Measurements from ENCODE around the gene PPFIA2. TPM values are rescaled to one million over a fixed set of nuclear protein-coding genes. Genes with fewer than 3 reads are reported as not detected.
A peak's percentile ranks its signal among the peaks of the same experiment; 100 is the strongest.

PPFIA2 gene
- polyA plus RNA-seq, 3 donors: not detected

DNA sequence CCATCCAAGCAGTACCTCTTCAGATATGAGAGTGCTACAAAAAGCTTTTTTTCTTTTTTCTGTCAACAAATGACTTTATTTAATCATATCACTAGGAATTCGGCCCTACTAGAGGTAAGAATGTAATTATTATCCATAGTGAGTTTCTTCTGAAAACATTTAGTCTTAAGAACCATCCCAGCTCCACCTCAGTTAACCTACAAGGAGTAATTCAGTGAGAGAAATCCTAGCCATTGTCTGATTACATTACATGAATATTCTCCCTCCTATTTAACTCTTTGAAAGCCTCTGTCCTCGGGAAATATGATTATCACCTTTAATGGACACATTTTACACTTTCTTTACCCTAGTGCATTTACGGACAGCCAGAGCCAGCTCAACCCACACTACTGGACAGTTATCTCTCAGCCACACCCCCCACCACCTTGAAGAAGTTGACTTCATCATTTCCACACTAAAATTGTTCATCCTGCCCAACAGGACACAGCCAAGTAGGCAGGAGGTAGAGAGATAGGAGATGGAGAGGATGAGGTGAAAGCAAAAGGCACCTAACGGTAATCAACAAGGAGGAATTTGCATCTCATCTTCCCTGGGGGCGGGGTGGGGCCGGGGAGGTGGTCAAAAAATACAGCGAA, 1.3 kb downstream of the PPFIA2 start:
- Histone ChIP-seq H3K9me3 (replicated peaks in 1 of 2; ENCODE audit: control insufficient read depth in 1 of 2, insufficient read depth in 1 of 2, low read length in 2 of 2) (peaks cover 0 to 15% of the 10 kb centered on the region in 2 donors), H3K79me2 (ENCODE audit: insufficient read depth, low read length) (no peaks in the 10 kb centered on the region), H3K9ac (ENCODE audit: insufficient read depth, low read length, poor library complexity, severe bottlenecking) (no peak overlapping the region), H3K27me3 (ENCODE audit: control insufficient read depth in 2 of 2, insufficient read depth in 2 of 2, low read length in 2 of 2) (peaks cover 35 to 55% of the 10 kb centered on the region in 2 donors), H3K4me2 (replicated peaks; ENCODE audit: extremely low read depth, low read length, poor library complexity, severe bottlenecking) (no peak overlapping the region), H3K4me1 (ENCODE audit: control insufficient read depth in 1 of 2, insufficient read depth in 2 of 2, low read length in 2 of 2) (peaks cover 0 to 5% of the 10 kb centered on the region in 2 donors), H3K4me3 (replicated peaks in 1 of 3; ENCODE audit: low read depth in 2 of 3, low read length in 3 of 3) (no peak overlapping the region), H2AFZ (ENCODE audit: insufficient read depth, low read depth, low read length, poor library complexity, severe bottlenecking) (no peak overlapping the region), H3K27ac (ENCODE audit: low read depth in 1 of 2, low read length in 2 of 2) (no peak overlapping the region), H3K36me3 (replicated peaks in 1 of 2; ENCODE audit: control insufficient read depth in 1 of 2, insufficient read depth in 2 of 2, low read length in 2 of 2) (no peaks in the 10 kb centered on the region), H4K20me1 (ENCODE audit: insufficient read depth, low read length) (no peaks in the 10 kb centered on the region)
- Mint-ChIP-seq H3K4me3 (peak overlapping the region in 1 of 2 donors; percentile 18), H3K36me3 (no peaks in the 10 kb centered on the region), H3K4me1 (peaks cover 3% of the 10 kb centered on the region), H3K9me3 (peaks cover 0 to 7% (median 1%) of the 10 kb centered on the region in 7 donors), H3K27me3 (ENCODE audit: low read depth in 3 of 3) (peaks cover 30 to 48% (median 39%) of the 10 kb centered on the region in 3 donors), H3K27ac (no peak overlapping the region)
- WGBS (ENCODE audit: insufficient coverage): 25% methylated on average over 6 of the region's 7 CpGs
- no peak for DNase-seq
- TF ChIP-seq, protein P1, sequence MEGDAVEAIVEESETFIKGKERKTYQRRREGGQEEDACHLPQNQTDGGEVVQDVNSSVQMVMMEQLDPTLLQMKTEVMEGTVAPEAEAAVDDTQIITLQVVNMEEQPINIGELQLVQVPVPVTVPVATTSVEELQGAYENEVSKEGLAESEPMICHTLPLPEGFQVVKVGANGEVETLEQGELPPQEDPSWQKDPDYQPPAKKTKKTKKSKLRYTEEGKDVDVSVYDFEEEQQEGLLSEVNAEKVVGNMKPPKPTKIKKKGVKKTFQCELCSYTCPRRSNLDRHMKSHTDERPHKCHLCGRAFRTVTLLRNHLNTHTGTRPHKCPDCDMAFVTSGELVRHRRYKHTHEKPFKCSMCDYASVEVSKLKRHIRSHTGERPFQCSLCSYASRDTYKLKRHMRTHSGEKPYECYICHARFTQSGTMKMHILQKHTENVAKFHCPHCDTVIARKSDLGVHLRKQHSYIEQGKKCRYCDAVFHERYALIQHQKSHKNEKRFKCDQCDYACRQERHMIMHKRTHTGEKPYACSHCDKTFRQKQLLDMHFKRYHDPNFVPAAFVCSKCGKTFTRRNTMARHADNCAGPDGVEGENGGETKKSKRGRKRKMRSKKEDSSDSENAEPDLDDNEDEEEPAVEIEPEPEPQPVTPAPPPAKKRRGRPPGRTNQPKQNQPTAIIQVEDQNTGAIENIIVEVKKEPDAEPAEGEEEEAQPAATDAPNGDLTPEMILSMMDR (IDR thresholded peaks at IDR 0.05): no peak
- intact Hi-C loops (cut with micrococcal nuclease): no loop called here

DNA sequence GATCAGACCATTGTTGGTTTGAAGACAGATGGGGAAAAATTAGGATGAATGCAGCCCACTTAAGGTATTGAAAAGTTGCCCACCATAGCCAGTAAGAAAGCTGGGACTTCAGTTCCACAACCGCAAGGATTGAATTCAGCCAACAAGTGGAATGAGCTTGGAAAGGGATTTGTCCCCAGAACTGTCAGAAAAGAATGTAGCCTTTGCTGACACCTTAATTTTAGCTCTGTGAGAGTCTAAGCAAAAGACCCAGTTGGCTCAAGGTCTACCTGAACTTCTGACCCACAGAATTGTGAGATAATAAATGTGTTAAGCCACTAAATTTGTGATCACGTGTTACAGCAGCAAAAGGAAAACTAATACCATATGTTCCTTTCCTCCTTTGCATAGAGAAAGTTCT, 29.4 kb downstream of the PPFIA2 start:
- no peaks in the 10 kb centered on the region for H3K4me1 ChIP-seq (ENCODE audit: control insufficient read depth in 1 of 2, insufficient read depth in 2 of 2, low read length in 2 of 2)
- TF ChIP-seq, protein P1 (IDR thresholded peaks at IDR 0.05): no peak
- H3K9ac ChIP-seq (ENCODE audit: insufficient read depth, low read length, poor library complexity, severe bottlenecking): no peak overlapping the region
- Mint-ChIP-seq H3K4me3 (no peak overlapping the region), H3K9me3 (peaks cover 0 to 2% (median 0%) of the 10 kb centered on the region in 7 donors), H3K27ac (no peak overlapping the region), H3K27me3 (ENCODE audit: low read depth in 3 of 3) (peaks cover 0 to 1% (median 0%) of the 10 kb centered on the region in 3 donors), H3K4me1 (no peaks in the 10 kb centered on the region), H3K36me3 (no peaks in the 10 kb centered on the region)
- no peak overlapping the region for H3K4me3 ChIP-seq (replicated peaks in 1 of 3; ENCODE audit: low read depth in 2 of 3, low read length in 3 of 3)
- WGBS (ENCODE audit: insufficient coverage): 100% methylated on average over 1 of the region's 2 CpGs
- no peaks in the 10 kb centered on the region for H3K9me3 ChIP-seq (replicated peaks in 1 of 2; ENCODE audit: control insufficient read depth in 1 of 2, insufficient read depth in 1 of 2, low read length in 2 of 2)
- H3K79me2 ChIP-seq (ENCODE audit: insufficient read depth, low read length): no peaks in the 10 kb centered on the region
- H3K36me3 ChIP-seq (replicated peaks in 1 of 2; ENCODE audit: control insufficient read depth in 1 of 2, insufficient read depth in 2 of 2, low read length in 2 of 2): no peaks in the 10 kb centered on the region
- H3K4me2 ChIP-seq (replicated peaks; ENCODE audit: extremely low read depth, low read length, poor library complexity, severe bottlenecking): no peak overlapping the region
- no peak overlapping the region for H3K27ac ChIP-seq (ENCODE audit: low read depth in 1 of 2, low read length in 2 of 2)
- intact Hi-C loops (cut with micrococcal nuclease): no loop called here
- H3K27me3 ChIP-seq (ENCODE audit: control insufficient read depth in 2 of 2, insufficient read depth in 2 of 2, low read length in 2 of 2): no peaks in the 10 kb centered on the region
- H2AFZ ChIP-seq (ENCODE audit: insufficient read depth, low read depth, low read length, poor library complexity, severe bottlenecking): no peak overlapping the region
- no peak for DNase-seq
- no peaks in the 10 kb centered on the region for H4K20me1 ChIP-seq (ENCODE audit: insufficient read depth, low read length)

Data from CD14-positive monocyte (primary cell).